ENCODE data around the gene ZC3H12C.

Gene ZC3H12C

GRCh38 chr11:110075847-110076208 lies 17.4 kb upstream of the ZC3H12C start:
- no peak for DNase-seq (ENCODE audit: extremely low spot score)
- TF ChIP-seq CTCF (IDR thresholded peaks at IDR 0.05; ENCODE audit: control extremely low read depth, extremely low read depth, low read depth, missing control alignments) = no peak
- ChIA-PET CTCF (interaction anchor here (1.4 kb wide), 1 partner anchor 12 kb away, joined by 4 read pairs; no protein-coding TSS in a partner anchor), POLR2A (no interaction called here)

- no peak for TF ChIP-seq CTCF (IDR thresholded peaks at IDR 0.05; ENCODE audit: control extremely low read depth, extremely low read depth, low read depth, missing control alignments)
- DNase-seq (ENCODE audit: extremely low spot score) = no peak
- POLR2A ChIA-PET = no interaction called here
- CTCF ChIA-PET = interaction anchor here (1.4 to 3.5 kb wide), 3 partner anchors 13 to 125 kb away, joined by 3 to 15 read pairs (median 4); partner anchors contain the start of gene ZC3H12C
Observed at GRCh38 chr11:110076371-110076965, 16.7 kb upstream of the ZC3H12C start.

- no peak for DNase-seq (ENCODE audit: extremely low spot score)
- POLR2A ChIA-PET = interaction anchor here (0.8 to 1.2 kb wide), 3 partner anchors 11 to 50 kb away, joined by 3 to 4 read pairs (median 4); no protein-coding TSS in a partner anchor
- CTCF ChIA-PET = interaction anchor here (1.1 to 3.5 kb wide), 9 partner anchors 11 to 124 kb away, joined by 3 to 15 read pairs (median 3); partner anchors contain the start of gene ZC3H12C
- no peak for TF ChIP-seq CTCF (IDR thresholded peaks at IDR 0.05; ENCODE audit: control extremely low read depth, extremely low read depth, low read depth, missing control alignments)
Observed at GRCh38 chr11:110077346-110077745, 15.8 kb upstream of the ZC3H12C start.

- DNase-seq (ENCODE audit: extremely low spot score) = peak; percentile 43
- ChIA-PET POLR2A (interaction anchor here (0.8 to 1.2 kb wide), 3 partner anchors 10 to 51 kb away, joined by 3 to 4 read pairs (median 4); no protein-coding TSS in a partner anchor), CTCF (interaction anchor here (1.1 to 3.5 kb wide), 11 partner anchors 12 to 137 kb away, joined by 3 to 15 read pairs (median 3); partner anchors contain the start of gene ZC3H12C)
- TF ChIP-seq CTCF (IDR thresholded peaks at IDR 0.05; ENCODE audit: control extremely low read depth, extremely low read depth, low read depth, missing control alignments) = no peak
Observed at GRCh38 chr11:110077831-110078325, 15.3 kb upstream of the ZC3H12C start.

GRCh38 chr11:110078923-110079544 lies 14.2 kb upstream of the ZC3H12C start:
- POLR2A ChIA-PET = no interaction called here

More at GRCh38 chr11:110078923-110079544, 14.2 kb upstream of the ZC3H12C start:
- no peak for DNase-seq (ENCODE audit: extremely low spot score)
- CTCF ChIA-PET = interaction anchor here (0.9 to 3.5 kb wide), 6 partner anchors 12 to 140 kb away, joined by 3 to 15 read pairs (median 3); partner anchors contain the start of gene ZC3H12C
- no peak for TF ChIP-seq CTCF (IDR thresholded peaks at IDR 0.05; ENCODE audit: control extremely low read depth, extremely low read depth, low read depth, missing control alignments)
